ENCODE results near the gene BCAS3. TPM values are rescaled to one million over a fixed set of nuclear protein-coding genes. Genes with fewer than 3 reads are reported as not detected.

The BCAS3 gene
- total RNA-seq, 1 experiment from 2014 or later: 26.3 TPM

DNA sequence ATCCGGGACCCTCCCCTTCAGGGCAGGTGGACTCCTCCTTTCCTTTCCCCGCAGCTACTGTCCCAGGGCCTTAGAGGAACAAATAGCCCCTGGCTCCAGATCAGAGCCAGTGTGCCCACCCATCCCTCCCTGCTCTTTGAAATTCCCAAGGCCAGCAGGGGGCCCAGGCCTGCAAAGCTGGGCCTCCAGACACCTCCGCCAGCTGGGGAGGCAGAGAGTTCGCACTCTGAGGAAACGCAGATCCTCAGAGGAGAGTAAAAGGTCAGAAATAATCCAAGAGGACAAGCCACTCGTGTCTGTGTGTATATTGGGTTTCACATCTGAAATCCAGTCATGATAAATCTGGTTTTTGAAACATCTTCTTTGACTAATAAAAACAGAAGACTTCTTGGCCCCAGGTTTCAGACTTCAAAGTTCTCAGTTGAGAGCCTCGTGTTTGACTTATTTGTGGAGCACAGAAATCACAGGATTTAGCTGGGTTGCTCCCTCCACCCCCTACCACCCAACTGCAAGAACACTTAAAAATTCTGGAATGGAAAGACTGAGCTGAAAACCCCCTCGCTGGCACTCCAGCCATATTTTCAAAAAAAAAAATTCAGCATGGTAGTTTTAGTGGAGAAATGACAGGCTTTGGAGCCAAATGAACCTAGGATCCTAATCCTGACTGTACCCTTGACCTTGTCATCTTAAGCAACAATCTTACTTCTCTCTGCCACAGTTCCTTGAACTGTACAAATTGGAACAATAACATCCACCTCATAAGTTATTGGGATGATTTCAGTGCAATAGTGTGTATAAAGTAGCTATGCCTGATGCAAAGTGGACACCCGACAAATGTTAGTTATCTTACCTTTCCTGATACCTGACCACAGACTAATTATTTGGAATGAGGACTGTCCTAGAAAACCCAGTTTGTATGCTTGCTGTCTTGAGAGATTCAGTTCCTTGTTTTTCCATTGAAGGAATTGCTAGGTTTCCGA lies 677.5 kb downstream of the BCAS3 start:
- intact Hi-C loops (cut with micrococcal nuclease): no loop called here
- CTCF ChIA-PET: interaction anchor here (1.4 kb wide), 1 partner anchor 634 kb away, joined by 5 read pairs; no protein-coding TSS in a partner anchor

More for the DNA sequence above, 677.5 kb downstream of the BCAS3 start:
- Histone ChIP-seq H3K4me3 (replicated peaks in 1 of 2; ENCODE audit: low read depth in 1 of 2, low read length in 2 of 2) (no peak overlapping the region), H2AFZ (ENCODE audit: low read depth, low read length, poor library complexity, severe bottlenecking) (no peak overlapping the region), H3K27ac (ENCODE audit: low read depth, low read length) (no peak overlapping the region), H3K4me2 (ENCODE audit: low read length) (no peak overlapping the region), H3K9me3 (ENCODE audit: control insufficient read depth in 1 of 2, insufficient read depth in 1 of 2, low read depth in 1 of 2, low read length in 2 of 2) (no peaks in the 10 kb centered on the region), H3K4me1 (ENCODE audit: control insufficient read depth in 1 of 2, insufficient read depth in 2 of 2, low read length in 2 of 2) (peaks cover 6 to 9% of the 10 kb centered on the region in 2 experiments), H3K27me3 (ENCODE audit: insufficient read depth, low read length) (no peaks in the 10 kb centered on the region), H3K9me2 (ENCODE audit: insufficient read depth) (no peaks in the 10 kb centered on the region), H4K20me1 (ENCODE audit: insufficient read depth) (no peaks in the 10 kb centered on the region), H3K9ac (ENCODE audit: low read length) (no peak overlapping the region), H3K36me3 (ENCODE audit: control insufficient read depth in 1 of 2, insufficient read depth in 2 of 2, low read length in 2 of 2) (no peaks in the 10 kb centered on the region), H3K79me2 (ENCODE audit: insufficient read depth, low read length) (no peaks in the 10 kb centered on the region)
- BruUV-seq (replicated peaks): no TSS peak
- ChIA-PET POLR2A (no interaction called here), RAD21 (ENCODE audit: low non-redundant PET in 1 of 2, low total read pairs in 2 of 2, uncharacterized antibody in 2 of 2, unreplicated experiment in 2 of 2) (no interaction called here)
- DNase-seq (ENCODE audit: low read depth, low spot score): no peak
- no peak for ATAC-seq
- TF ChIP-seq ZNF274 (IDR thresholded peaks at IDR 0.05; ENCODE audit: low read depth, low read length) (no peak), EGR1 (IDR thresholded peaks at IDR 0.05; ENCODE audit: low read depth) (no peak), FOSL1 (IDR thresholded peaks at IDR 0.05; ENCODE audit: low read depth) (no peak), CBX3 (IDR thresholded peaks at IDR 0.05; ENCODE audit: low read depth) (no peak), JUND (IDR thresholded peaks at IDR 0.05) (no peak), CEBPB (IDR thresholded peaks at IDR 0.05; ENCODE audit: low read depth) (no peak), SRF (IDR thresholded peaks at IDR 0.05; ENCODE audit: low read depth) (no peak), ZFX (IDR thresholded peaks at IDR 0.05) (no peak), POLR2AphosphoS5 (IDR thresholded peaks at IDR 0.05; ENCODE audit: low read depth, low read length) (no peak), RAD21 (IDR thresholded peaks at IDR 0.05; ENCODE audit: low read depth) (no peak), SIN3A (IDR thresholded peaks at IDR 0.05; ENCODE audit: low read depth) (no peak), POLR2A (IDR thresholded peaks at IDR 0.05; ENCODE audit: borderline replicate concordance, extremely low read depth, insufficient read depth, insufficient read length) (no peak), ELF1 (IDR thresholded peaks at IDR 0.05; ENCODE audit: borderline replicate concordance, low read depth) (no peak), EZH2phosphoT487 (IDR thresholded peaks at IDR 0.05; ENCODE audit: borderline replicate concordance) (no peak)
- TF ChIP-seq, protein P1, sequence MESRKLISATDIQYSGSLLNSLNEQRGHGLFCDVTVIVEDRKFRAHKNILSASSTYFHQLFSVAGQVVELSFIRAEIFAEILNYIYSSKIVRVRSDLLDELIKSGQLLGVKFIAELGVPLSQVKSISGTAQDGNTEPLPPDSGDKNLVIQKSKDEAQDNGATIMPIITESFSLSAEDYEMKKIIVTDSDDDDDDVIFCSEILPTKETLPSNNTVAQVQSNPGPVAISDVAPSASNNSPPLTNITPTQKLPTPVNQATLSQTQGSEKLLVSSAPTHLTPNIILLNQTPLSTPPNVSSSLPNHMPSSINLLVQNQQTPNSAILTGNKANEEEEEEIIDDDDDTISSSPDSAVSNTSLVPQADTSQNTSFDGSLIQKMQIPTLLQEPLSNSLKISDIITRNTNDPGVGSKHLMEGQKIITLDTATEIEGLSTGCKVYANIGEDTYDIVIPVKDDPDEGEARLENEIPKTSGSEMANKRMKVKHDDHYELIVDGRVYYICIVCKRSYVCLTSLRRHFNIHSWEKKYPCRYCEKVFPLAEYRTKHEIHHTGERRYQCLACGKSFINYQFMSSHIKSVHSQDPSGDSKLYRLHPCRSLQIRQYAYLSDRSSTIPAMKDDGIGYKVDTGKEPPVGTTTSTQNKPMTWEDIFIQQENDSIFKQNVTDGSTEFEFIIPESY (IDR thresholded peaks at IDR 0.05; ENCODE audit: extremely low read depth, insufficient replicate concordance, low read length): no peak
- TF ChIP-seq, protein P2, sequence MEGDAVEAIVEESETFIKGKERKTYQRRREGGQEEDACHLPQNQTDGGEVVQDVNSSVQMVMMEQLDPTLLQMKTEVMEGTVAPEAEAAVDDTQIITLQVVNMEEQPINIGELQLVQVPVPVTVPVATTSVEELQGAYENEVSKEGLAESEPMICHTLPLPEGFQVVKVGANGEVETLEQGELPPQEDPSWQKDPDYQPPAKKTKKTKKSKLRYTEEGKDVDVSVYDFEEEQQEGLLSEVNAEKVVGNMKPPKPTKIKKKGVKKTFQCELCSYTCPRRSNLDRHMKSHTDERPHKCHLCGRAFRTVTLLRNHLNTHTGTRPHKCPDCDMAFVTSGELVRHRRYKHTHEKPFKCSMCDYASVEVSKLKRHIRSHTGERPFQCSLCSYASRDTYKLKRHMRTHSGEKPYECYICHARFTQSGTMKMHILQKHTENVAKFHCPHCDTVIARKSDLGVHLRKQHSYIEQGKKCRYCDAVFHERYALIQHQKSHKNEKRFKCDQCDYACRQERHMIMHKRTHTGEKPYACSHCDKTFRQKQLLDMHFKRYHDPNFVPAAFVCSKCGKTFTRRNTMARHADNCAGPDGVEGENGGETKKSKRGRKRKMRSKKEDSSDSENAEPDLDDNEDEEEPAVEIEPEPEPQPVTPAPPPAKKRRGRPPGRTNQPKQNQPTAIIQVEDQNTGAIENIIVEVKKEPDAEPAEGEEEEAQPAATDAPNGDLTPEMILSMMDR (IDR thresholded peaks at IDR 0.05 in 2 of 3, conservative IDR thresholded peaks at IDR 0.05 in 1 of 3; ENCODE audit: borderline replicate concordance in 1 of 3, insufficient read depth in 1 of 3, low read depth in 2 of 3, low read length in 2 of 3): no peak
- TF ChIP-seq, protein P3, sequence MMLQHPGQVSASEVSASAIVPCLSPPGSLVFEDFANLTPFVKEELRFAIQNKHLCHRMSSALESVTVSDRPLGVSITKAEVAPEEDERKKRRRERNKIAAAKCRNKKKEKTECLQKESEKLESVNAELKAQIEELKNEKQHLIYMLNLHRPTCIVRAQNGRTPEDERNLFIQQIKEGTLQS (IDR thresholded peaks at IDR 0.05): no peak
- TF ChIP-seq, protein P4, sequence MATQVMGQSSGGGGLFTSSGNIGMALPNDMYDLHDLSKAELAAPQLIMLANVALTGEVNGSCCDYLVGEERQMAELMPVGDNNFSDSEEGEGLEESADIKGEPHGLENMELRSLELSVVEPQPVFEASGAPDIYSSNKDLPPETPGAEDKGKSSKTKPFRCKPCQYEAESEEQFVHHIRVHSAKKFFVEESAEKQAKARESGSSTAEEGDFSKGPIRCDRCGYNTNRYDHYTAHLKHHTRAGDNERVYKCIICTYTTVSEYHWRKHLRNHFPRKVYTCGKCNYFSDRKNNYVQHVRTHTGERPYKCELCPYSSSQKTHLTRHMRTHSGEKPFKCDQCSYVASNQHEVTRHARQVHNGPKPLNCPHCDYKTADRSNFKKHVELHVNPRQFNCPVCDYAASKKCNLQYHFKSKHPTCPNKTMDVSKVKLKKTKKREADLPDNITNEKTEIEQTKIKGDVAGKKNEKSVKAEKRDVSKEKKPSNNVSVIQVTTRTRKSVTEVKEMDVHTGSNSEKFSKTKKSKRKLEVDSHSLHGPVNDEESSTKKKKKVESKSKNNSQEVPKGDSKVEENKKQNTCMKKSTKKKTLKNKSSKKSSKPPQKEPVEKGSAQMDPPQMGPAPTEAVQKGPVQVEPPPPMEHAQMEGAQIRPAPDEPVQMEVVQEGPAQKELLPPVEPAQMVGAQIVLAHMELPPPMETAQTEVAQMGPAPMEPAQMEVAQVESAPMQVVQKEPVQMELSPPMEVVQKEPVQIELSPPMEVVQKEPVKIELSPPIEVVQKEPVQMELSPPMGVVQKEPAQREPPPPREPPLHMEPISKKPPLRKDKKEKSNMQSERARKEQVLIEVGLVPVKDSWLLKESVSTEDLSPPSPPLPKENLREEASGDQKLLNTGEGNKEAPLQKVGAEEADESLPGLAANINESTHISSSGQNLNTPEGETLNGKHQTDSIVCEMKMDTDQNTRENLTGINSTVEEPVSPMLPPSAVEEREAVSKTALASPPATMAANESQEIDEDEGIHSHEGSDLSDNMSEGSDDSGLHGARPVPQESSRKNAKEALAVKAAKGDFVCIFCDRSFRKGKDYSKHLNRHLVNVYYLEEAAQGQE (IDR thresholded peaks at IDR 0.05; ENCODE audit: low read depth): no peak

Data from HCT116 (cell line).